Endothelial cell (in vitro differentiated cells): Measurements from ENCODE around the gene NHEJ1. TPM values are rescaled to one million over a fixed set of nuclear protein-coding genes. Genes with fewer than 3 reads are reported as not detected.

Source experiments
- DNase-seq: peaks from one replicate; pipeline ENCODE4 v3.0.0; 2021; ENCODE audit warnings: low spot score
- H3K27ac Mint-ChIP-seq: one replicate; pipeline ENCODE4 v1.8.0; 2021; ENCODE audit warnings: mixed read lengths, inconsistent platforms; ENCODE audit not compliant: unreplicated experiment
- H3K27me3 Mint-ChIP-seq: one replicate; pipeline ENCODE4 v1.8.0; 2021; ENCODE audit warnings: mild to moderate bottlenecking, moderate library complexity, mixed read lengths, inconsistent platforms; ENCODE audit not compliant: unreplicated experiment
- H3K36me3 Mint-ChIP-seq: one replicate; pipeline ENCODE4 v1.8.0; 2021; ENCODE audit warnings: mild to moderate bottlenecking, low read depth, mixed read lengths, inconsistent platforms; ENCODE audit not compliant: unreplicated experiment
- H3K4me1 Mint-ChIP-seq: one replicate; pipeline ENCODE4 v1.8.0; 2021; ENCODE audit warnings: mild to moderate bottlenecking, mixed read lengths, inconsistent platforms; ENCODE audit not compliant: unreplicated experiment
- H3K4me3 Mint-ChIP-seq: one replicate; pipeline ENCODE4 v1.8.0; 2021; ENCODE audit warnings: mild to moderate bottlenecking, mixed read lengths, inconsistent platforms; ENCODE audit not compliant: unreplicated experiment
- H3K9me3 Mint-ChIP-seq: one replicate; pipeline ENCODE4 v1.8.0; 2021; ENCODE audit warnings: mixed read lengths, inconsistent platforms; ENCODE audit not compliant: unreplicated experiment
- total RNA-seq: library from RNA; stranded (reverse); fragmentation: NEBNext Ultra II Directional; extraction: Animal tissue kit (Norgen Biotek cat#: 25700); gene quantifications from one replicate; pipeline ENCODE4 v1.2.1, GENCODE V29; 2021; ENCODE audit not compliant: unreplicated experiment
- TF ChIP-seq, protein P1 (sequence below): fragments of 200-600 bp; sonication (generic); IDR thresholded peaks from one replicate; pipeline ENCODE4 v1.5.0; 2021; ENCODE audit warnings: antibody characterized with exemption; ENCODE audit not compliant: unreplicated experiment

Gene NHEJ1
- total RNA-seq, 1 donor from 2014 or later = 11.1 TPM

DNA sequence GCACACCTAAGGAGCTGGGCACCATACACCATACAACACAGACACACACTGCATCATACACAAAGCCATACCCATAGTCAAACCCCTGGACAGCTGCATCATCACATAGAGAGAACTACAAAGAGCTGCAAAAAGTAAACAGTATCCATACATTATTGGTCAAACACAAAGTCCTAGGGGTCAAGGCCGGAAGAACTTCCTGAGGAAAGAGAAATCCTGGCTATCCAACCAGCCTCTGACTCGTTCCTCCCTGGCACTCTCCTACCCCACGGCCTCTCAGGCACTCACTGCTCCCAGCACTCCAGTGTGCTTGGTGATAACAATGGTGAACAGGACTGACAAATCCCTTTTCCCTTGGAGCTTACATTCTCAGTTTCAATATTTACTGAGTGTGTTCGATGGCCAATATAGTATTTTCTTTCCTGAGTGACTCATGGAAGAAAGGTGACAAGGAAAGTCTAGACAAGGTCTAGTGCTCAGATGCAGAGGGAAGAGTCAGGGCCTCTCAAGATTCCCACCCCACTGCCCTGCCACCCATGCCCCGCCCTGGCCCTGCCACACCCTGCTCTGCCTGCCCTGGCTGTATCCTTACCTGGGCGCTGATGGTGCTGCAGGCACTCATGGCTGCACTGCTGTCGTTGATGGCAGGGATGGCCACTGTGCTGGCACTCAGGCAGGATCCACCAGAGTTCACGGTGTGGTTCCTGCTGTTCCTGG is 122.7 kb downstream of the NHEJ1 start:
- no peak for DNase-seq
- Mint-ChIP-seq H3K27ac (no peak overlapping the region), H3K4me3 (no peak overlapping the region), H3K4me1 (peaks cover 14% of the 10 kb centered on the region), H3K9me3 (no peaks in the 10 kb centered on the region), H3K27me3 (no peaks in the 10 kb centered on the region), H3K36me3 (no peaks in the 10 kb centered on the region)
- TF ChIP-seq, protein P1, sequence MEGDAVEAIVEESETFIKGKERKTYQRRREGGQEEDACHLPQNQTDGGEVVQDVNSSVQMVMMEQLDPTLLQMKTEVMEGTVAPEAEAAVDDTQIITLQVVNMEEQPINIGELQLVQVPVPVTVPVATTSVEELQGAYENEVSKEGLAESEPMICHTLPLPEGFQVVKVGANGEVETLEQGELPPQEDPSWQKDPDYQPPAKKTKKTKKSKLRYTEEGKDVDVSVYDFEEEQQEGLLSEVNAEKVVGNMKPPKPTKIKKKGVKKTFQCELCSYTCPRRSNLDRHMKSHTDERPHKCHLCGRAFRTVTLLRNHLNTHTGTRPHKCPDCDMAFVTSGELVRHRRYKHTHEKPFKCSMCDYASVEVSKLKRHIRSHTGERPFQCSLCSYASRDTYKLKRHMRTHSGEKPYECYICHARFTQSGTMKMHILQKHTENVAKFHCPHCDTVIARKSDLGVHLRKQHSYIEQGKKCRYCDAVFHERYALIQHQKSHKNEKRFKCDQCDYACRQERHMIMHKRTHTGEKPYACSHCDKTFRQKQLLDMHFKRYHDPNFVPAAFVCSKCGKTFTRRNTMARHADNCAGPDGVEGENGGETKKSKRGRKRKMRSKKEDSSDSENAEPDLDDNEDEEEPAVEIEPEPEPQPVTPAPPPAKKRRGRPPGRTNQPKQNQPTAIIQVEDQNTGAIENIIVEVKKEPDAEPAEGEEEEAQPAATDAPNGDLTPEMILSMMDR = no peak

DNA sequence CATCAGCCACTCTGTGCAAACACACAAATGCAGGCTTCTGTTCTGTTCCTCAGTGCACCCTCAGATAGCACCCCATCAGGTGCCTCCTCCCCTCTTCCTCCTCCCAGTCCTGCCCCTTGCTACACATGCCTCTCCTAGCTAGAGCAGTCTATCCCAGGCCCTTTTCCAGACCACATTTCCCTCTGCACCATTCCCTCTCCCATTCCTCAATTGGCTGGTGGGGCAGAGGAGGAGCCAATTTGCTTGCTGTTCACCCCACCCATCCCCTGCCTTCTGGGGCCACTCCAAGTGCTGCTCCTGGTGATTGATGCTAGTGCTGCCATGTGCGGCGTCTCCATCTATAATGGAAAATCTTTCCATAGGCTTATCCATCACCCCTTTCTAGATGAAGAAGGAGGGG is 124.7 kb downstream of the NHEJ1 start:
- DNase-seq = no peak
- H3K36me3 Mint-ChIP-seq = no peaks in the 10 kb centered on the region
- H3K9me3 Mint-ChIP-seq = no peaks in the 10 kb centered on the region
- no peak overlapping the region for H3K4me3 Mint-ChIP-seq
- H3K27ac Mint-ChIP-seq = no peak overlapping the region
- H3K4me1 Mint-ChIP-seq = no peaks in the 10 kb centered on the region
- TF ChIP-seq, protein P1 = no peak
- H3K27me3 Mint-ChIP-seq = no peaks in the 10 kb centered on the region

DNA sequence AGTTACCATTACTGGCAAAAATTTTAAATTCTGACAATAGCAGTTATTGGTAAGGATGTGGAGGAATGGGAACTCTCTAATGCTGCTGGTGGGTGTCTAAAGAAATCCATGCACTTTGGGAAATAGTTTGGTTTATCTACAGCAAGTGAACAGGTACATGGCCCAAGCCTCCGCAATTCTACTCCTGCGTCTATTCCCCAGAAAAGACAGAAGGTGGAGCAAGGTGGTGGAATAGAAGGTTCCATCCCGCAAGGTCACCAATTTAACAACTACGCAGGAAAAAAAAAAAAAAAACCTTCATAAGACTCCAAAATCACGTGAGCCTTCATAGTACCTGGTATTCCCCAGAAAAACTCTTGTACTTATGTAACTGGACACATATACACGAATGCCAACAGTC is 125.8 kb downstream of the NHEJ1 start:
- TF ChIP-seq, protein P1 = no peak
- DNase-seq = no peak
- Mint-ChIP-seq H3K27me3 (no peaks in the 10 kb centered on the region), H3K4me1 (no peaks in the 10 kb centered on the region), H3K4me3 (no peak overlapping the region), H3K9me3 (no peaks in the 10 kb centered on the region), H3K27ac (no peak overlapping the region), H3K36me3 (no peaks in the 10 kb centered on the region)

DNA sequence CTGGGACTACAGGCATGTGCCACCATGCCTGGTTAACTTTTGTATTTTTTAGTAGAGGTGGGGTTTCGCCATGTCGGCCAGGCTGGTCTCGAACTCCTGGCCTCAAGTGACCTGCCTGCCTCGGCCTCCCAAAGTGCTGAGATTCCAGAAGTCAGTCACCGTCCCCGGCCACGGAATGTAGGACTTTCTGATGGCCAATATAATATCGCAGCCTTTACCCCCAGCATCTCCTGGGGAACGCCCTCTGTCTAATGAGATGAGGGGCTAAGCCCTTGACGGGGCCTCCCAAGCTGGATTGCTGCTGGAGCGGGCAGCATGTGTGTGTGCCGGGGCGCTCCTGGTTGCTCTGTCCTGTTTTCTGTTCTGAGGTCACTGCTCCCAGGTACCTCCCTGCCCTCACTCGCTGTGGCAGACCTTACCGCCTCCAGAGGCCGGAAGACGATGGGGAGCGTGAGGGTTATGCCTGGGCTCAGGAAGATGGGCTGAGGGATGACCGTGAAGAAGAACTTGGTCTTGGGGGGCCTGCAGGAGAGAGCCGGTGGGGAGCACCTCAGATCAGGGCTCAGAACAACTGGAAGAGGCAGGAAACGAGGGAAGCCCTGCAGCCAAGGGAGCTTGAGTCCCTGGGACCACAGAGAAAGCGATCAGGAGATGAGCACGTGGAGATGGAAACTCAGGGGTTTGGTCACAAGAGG is 128.4 kb downstream of the NHEJ1 start:
- no peaks in the 10 kb centered on the region for H3K36me3 Mint-ChIP-seq
- TF ChIP-seq, protein P1 = no peak
- no peak for DNase-seq

DNA sequence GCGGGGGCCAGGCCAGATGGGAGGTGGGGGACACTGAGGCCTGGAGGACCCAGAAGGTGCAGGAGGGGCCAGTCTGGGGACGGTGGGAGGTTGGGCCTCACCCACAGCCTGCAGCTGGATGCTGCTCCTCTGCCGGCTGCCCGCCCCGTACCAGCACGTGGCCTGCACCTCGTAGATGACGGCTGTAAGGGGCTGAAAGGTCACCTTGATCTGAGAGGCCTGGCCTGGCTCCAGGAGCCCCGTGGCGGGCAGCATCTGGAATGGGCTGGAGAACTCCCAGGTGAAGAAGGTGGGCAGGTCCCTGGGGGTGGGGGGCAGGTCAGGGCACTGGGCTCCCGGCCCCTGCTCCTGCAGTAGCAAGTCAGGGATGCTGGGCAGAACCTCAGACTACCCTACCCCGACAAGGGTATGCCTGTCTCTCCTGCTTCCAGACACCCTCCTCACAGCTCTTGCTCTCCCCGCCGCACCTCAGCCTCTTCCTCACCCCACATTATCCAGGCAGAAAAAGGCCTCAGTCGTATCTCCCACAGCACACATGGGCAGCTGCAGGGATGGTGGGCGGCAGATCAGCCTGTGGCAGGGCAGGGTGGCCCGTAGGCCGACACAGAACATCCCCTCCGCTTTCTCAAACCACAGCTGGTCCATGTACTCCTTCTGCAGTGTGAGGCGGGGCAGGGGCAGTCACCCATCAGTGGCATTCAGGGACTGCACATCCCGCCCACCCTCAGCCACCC is 129.4 kb downstream of the NHEJ1 start:
- Mint-ChIP-seq H3K4me1 (no peaks in the 10 kb centered on the region), H3K36me3 (no peaks in the 10 kb centered on the region), H3K9me3 (no peaks in the 10 kb centered on the region), H3K27ac (no peak overlapping the region), H3K27me3 (peaks cover 2% of the 10 kb centered on the region), H3K4me3 (no peak overlapping the region)
- no peak for DNase-seq
- TF ChIP-seq, protein P1 = no peak

More for the DNA sequence above, 128.4 kb downstream of the NHEJ1 start:
- Mint-ChIP-seq H3K4me3 (no peak overlapping the region), H3K27me3 (peaks cover 2% of the 10 kb centered on the region), H3K27ac (no peak overlapping the region), H3K4me1 (no peaks in the 10 kb centered on the region), H3K9me3 (no peaks in the 10 kb centered on the region)
